WERI-Rb-1 (cell line): Measurements from ENCODE around the gene STARD3.

Source experiments
- DNase-seq: peaks from one replicate; pipeline ENCODE4 v3.0.0-alpha.2; 2020
- H3K27ac ChIP-seq: fragments of 250-450 bp; sonication (Bioruptor Pico); 2 replicates; pipeline ENCODE4 v1.5.1; 2020; ENCODE audit warnings: mild to moderate bottlenecking, moderate library complexity
- H3K27me3 ChIP-seq: fragments of 250-450 bp; sonication (Bioruptor Pico); 2 replicates; pipeline ENCODE4 v1.5.1; 2021; ENCODE audit warnings: mild to moderate bottlenecking, low read depth, moderate library complexity; ENCODE audit not compliant: insufficient read depth, severe bottlenecking
- H3K36me3 ChIP-seq: fragments of 250-450 bp; sonication (Bioruptor Pico); 2 replicates; pipeline ENCODE4 v1.5.1; 2020; ENCODE audit warnings: mild to moderate bottlenecking, moderate library complexity
- H3K4me3 ChIP-seq: 2 replicates; pipeline ENCODE4 v1.5.1; 2011; ENCODE audit warnings: low read depth, mild to moderate bottlenecking, control low read depth, low read length
- H3K9me3 ChIP-seq: fragments of 250-450 bp; sonication (Bioruptor Pico); 2 replicates; pipeline ENCODE4 v1.5.1; 2021; ENCODE audit warnings: mild to moderate bottlenecking, moderate library complexity; ENCODE audit not compliant: severe bottlenecking
- TF ChIP-seq, protein P1 (sequence below): IDR thresholded peaks from 2 replicates; pipeline ENCODE4 v1.5.1; 2011; ENCODE audit warnings: low read depth, mild to moderate bottlenecking, control low read depth, inconsistent platforms, low read length

Gene STARD3

DNA sequence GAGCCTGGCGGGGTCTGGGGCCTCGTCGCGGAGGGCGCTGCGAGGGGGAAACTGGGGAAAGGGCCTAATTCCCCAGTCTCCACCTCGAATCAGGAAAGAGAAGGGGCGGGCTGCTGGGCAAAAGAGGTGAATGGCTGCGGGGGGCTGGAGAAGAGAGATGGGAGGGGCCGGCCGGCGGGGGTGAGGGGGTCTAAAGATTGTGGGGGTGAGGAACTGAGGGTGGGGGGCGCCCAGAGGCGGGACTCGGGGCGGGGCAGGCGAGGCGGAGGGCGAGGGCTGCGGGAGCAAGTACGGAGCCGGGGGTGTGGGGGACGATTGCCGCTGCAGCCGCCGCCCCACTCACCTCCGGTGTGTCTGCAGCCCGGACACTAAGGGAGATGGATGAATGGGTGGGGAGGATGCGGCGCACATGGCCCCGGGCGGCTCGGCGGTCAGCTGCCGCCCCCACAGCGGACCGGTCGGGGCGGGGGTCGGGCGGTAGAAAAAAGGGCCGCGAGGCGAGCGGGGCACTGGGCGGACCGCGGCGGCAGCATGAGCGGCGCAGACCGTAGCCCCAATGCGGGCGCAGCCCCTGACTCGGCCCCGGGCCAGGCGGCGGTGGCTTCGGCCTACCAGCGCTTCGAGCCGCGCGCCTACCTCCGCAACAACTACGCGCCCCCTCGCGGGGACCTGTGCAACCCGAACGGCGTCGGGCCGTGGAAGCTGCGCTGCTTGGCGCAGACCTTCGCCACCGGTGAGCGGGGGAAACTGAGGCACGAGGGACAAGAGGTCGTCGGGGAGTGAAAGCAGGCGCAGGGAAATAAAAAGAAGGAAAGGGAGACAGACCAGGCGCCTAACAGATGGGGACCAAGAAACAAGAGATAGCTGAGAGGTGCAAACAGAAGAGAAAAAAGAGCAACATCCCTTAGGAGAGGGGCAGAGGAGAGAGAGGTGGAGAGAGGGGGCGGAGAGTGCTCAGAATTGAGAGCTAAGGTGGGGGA, 31.3 kb downstream of the STARD3 start, which contains the start of gene PNMT:
TSS of gene PNMT (plus strand) at position 509 of the 980 bp plus-strand sequence. CDS start at position 532, 23 bp downstream.
- DNase-seq, result no peak
- no peaks in the 10 kb centered on the region for H3K27me3 ChIP-seq
- H3K36me3 ChIP-seq, result no peaks in the 10 kb centered on the region
- H3K9me3 ChIP-seq, result no peaks in the 10 kb centered on the region
- peak within 1 kb of the TSS; percentile 39 for H3K4me3 ChIP-seq
- peak within 1 kb of the TSS; percentile 71 for H3K27ac ChIP-seq
- TF ChIP-seq, protein P1, sequence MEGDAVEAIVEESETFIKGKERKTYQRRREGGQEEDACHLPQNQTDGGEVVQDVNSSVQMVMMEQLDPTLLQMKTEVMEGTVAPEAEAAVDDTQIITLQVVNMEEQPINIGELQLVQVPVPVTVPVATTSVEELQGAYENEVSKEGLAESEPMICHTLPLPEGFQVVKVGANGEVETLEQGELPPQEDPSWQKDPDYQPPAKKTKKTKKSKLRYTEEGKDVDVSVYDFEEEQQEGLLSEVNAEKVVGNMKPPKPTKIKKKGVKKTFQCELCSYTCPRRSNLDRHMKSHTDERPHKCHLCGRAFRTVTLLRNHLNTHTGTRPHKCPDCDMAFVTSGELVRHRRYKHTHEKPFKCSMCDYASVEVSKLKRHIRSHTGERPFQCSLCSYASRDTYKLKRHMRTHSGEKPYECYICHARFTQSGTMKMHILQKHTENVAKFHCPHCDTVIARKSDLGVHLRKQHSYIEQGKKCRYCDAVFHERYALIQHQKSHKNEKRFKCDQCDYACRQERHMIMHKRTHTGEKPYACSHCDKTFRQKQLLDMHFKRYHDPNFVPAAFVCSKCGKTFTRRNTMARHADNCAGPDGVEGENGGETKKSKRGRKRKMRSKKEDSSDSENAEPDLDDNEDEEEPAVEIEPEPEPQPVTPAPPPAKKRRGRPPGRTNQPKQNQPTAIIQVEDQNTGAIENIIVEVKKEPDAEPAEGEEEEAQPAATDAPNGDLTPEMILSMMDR, result no peak

DNA sequence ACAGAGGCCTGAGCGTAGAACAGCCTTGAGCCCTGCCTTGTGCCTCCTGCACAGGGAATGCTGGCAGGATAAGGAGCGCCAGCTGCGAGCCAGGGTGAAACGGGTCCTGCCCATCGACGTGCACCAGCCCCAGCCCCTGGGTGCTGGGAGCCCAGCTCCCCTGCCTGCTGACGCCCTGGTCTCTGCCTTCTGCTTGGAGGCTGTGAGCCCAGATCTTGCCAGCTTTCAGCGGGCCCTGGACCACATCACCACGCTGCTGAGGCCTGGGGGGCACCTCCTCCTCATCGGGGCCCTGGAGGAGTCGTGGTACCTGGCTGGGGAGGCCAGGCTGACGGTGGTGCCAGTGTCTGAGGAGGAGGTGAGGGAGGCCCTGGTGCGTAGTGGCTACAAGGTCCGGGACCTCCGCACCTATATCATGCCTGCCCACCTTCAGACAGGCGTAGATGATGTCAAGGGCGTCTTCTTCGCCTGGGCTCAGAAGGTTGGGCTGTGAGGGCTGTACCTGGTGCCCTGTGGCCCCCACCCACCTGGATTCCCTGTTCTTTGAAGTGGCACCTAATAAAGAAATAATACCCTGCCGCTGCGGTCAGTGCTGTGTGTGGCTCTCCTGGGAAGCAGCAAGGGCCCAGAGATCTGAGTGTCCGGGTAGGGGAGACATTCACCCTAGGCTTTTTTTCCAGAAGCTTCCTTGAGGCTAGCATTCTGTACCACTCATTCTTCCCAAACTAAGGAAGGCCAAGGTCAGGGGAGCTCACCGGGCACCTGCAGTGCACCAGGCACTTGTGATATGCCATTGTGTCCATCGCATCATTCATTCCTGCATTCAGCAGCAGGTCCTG, 33.2 kb downstream of the STARD3 start:
- no peaks in the 10 kb centered on the region for H3K9me3 ChIP-seq
- no peaks in the 10 kb centered on the region for H3K36me3 ChIP-seq
- no peak overlapping the region for H3K27ac ChIP-seq
- no peak for DNase-seq
- TF ChIP-seq, protein P1, result no peak
- H3K27me3 ChIP-seq, result no peaks in the 10 kb centered on the region
- H3K4me3 ChIP-seq, result no peak overlapping the region

DNA sequence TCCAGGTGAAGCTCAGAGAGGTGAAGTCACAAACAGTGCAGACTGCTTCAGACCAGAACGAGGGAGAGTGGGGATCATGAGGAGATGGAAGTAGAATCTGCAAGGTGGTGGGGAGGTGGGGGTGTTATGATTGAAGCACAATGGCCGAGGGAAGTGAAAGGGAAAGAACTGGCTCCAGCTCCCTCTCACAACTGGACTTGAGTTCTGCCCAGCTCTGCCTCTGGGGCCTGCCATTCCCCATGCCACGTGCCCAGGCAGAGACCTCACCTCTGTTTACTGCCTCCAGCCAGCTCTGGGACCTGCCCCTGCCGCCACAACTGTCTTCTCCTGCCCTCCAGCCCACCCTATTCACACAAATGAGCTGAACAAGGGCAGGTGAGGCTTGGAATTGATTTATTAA, 33.8 kb downstream of the STARD3 start:
- no peaks in the 10 kb centered on the region for H3K36me3 ChIP-seq
- H3K9me3 ChIP-seq, result no peaks in the 10 kb centered on the region
- no peak overlapping the region for H3K4me3 ChIP-seq
- TF ChIP-seq, protein P1, result no peak
- no peak for DNase-seq
- H3K27ac ChIP-seq, result no peak overlapping the region
- H3K27me3 ChIP-seq, result no peaks in the 10 kb centered on the region

DNA sequence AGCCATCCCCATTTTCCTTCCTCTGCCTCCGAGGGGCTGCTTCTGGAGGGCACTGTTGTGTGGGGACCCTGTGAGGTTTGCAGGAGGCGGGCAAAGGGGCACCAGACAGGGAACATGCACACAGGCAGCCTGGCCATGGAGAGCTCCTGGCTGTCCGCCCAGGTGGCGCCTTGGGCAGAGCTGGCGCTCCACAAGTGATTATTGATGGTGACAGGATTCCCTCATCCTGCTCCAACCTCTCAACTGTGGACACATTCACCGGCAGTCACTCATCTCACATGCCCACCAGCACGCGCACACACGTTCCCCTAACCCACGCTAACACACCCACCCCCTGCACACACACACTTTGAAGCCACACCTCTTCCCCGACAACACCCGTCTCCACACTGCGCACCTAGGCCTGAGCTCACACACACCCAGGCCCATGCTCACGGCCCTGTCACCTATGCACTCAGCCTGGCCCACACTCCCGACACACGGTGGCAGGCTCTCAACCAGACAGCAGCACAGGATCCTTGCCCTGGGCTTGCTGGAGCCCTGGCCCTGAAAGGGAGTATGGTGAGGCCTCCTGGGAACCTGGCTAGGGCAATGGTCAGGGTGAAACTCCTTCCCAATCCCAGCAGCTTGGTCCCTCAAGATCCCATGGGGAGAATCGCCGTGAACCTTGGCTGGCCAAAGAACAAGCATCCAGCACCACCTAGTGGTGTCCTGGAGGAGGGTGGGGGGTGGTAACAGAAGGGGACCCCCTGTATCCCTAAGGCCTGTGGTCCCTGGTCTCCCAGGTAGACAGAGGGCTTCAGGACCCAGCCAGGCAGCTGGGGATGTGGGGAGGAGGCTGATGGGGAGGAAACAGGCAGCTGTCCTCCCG, 34.9 kb downstream of the STARD3 start:
- Histone ChIP-seq H3K9me3 (no peaks in the 10 kb centered on the region), H3K27me3 (no peaks in the 10 kb centered on the region), H3K36me3 (peaks cover 2% of the 10 kb centered on the region; the same call in 1 of the 2 replicates), H3K4me3 (no peak overlapping the region), H3K27ac (peak overlapping the region; percentile 41)
- TF ChIP-seq, protein P1, result peak; percentile 96
- peak; percentile 92 for DNase-seq
